OCI-LY3 (cell line): ENCODE data around the gene ANKRD11.

Experiments
- EZH2phosphoT487 ChIP-seq: fragments of 200-600 bp; shearing (Covaris generic); IDR thresholded peaks from 2 replicates; pipeline ENCODE4 v1.6.1; 2018; ENCODE audit warnings: antibody characterized with exemption, mixed run types, low read depth
- TF ChIP-seq, protein P1 (sequence below): fragments of 200-600, 300-600 bp; sonication (generic); IDR thresholded peaks from 2 replicates; pipeline ENCODE4 v1.5.1; 2014; ENCODE audit warnings: antibody characterized with exemption, low read length, low read depth

- TF ChIP-seq, protein P1, sequence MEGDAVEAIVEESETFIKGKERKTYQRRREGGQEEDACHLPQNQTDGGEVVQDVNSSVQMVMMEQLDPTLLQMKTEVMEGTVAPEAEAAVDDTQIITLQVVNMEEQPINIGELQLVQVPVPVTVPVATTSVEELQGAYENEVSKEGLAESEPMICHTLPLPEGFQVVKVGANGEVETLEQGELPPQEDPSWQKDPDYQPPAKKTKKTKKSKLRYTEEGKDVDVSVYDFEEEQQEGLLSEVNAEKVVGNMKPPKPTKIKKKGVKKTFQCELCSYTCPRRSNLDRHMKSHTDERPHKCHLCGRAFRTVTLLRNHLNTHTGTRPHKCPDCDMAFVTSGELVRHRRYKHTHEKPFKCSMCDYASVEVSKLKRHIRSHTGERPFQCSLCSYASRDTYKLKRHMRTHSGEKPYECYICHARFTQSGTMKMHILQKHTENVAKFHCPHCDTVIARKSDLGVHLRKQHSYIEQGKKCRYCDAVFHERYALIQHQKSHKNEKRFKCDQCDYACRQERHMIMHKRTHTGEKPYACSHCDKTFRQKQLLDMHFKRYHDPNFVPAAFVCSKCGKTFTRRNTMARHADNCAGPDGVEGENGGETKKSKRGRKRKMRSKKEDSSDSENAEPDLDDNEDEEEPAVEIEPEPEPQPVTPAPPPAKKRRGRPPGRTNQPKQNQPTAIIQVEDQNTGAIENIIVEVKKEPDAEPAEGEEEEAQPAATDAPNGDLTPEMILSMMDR: no peak
- no peak for TF ChIP-seq EZH2phosphoT487
Observed at GRCh38 chr16:89373355-89374110, 116.8 kb downstream of the ANKRD11 start.
